HEK293 (cell line): ENCODE data around the gene UXS1.

Experiments used
- CTCF ChIA-PET: fragments of 350-600 bp; formaldehyde crosslinking; extraction: SDS; loops from one replicate; lab custom pipeline; 2021; ENCODE audit warnings: antibody characterized with exemption; lab: Yijun Ruan, JAX
- POLR2A ChIA-PET: fragments of 300-600 bp; formaldehyde crosslinking; extraction: SDS; loops from one replicate; lab custom pipeline; 2020; ENCODE audit warnings: antibody characterized with exemption, inconsistent platforms; lab: Yijun Ruan, JAX
- H3K27ac ChIP-seq: fragments of 200-500 bp; sonication (Bioruptor generic); 2 replicates; pipeline ENCODE4 v1.5.1; 2014; ENCODE audit warnings: low read depth, low read length, control low read depth, inconsistent platforms; ENCODE audit errors: extremely low read depth
- H3K36me3 ChIP-seq, 2 experiments: fragments of 200-500 bp in 1 of 2; sonication (Bioruptor generic) in 1 of 2; 1 replicate in 1 of 2; 2 replicates in 1 of 2; pipeline ENCODE4 v1.5.1; 2014 to 2017; ENCODE audit warnings: inconsistent platforms in 2 of 2, low read length in 2 of 2; ENCODE audit not compliant: control insufficient read depth in 2 of 2, insufficient read depth in 1 of 2
- H3K4me1 ChIP-seq: fragments of 200-500 bp; sonication (Bioruptor generic); 2 replicates; pipeline ENCODE4 v1.5.1; 2014; ENCODE audit warnings: mild to moderate bottlenecking, low read length, inconsistent platforms; ENCODE audit not compliant: control insufficient read depth, insufficient read depth
- H3K4me3 ChIP-seq: 2 replicates; pipeline ENCODE4 v1.5.1; 2011; ENCODE audit warnings: low read depth, mild to moderate bottlenecking, control low read depth, low read length, moderate library complexity
- H3K9me3 ChIP-seq: fragments of 200-500 bp; sonication (Bioruptor generic); 2 replicates; pipeline ENCODE4 v1.5.1; 2014; ENCODE audit warnings: low read depth, low read length, inconsistent platforms; ENCODE audit not compliant: control insufficient read depth, insufficient read depth
- SALL2 ChIP-seq: fragments of 450-650 bp; formaldehyde crosslinking; IDR thresholded peaks from 2 replicates; pipeline ENCODE4 v1.5.0; 2017; ENCODE audit warnings: missing biosample characterization, mild to moderate bottlenecking, missing genetic modification characterization, borderline replicate concordance
- SETDB1 ChIP-seq: IDR thresholded peaks from one replicate; pipeline ENCODE4 v1.6.1; 2017; ENCODE audit warnings: mild to moderate bottlenecking, low read length, moderate library complexity, mixed read lengths; ENCODE audit not compliant: insufficient read length
- YY2 ChIP-seq: fragments of 450-650 bp; formaldehyde crosslinking; IDR thresholded peaks from 2 replicates; pipeline ENCODE4 v1.5.1; 2016; ENCODE audit warnings: missing biosample characterization, missing genetic modification characterization
- ZNF146 ChIP-seq: fragments of 450-650 bp; formaldehyde crosslinking; IDR thresholded peaks from 2 replicates; pipeline ENCODE4 v1.5.1; 2016; ENCODE audit warnings: missing biosample characterization, missing genetic modification characterization
- ZNF221 ChIP-seq: fragments of 450-650 bp; formaldehyde crosslinking; IDR thresholded peaks from 2 replicates; pipeline ENCODE4 v1.5.1; 2017; ENCODE audit warnings: missing biosample characterization, missing genetic modification characterization, borderline replicate concordance
- ZNF223 ChIP-seq: fragments of 450-650 bp; formaldehyde crosslinking; IDR thresholded peaks from 2 replicates; pipeline ENCODE4 v1.5.1; 2016; ENCODE audit warnings: missing biosample characterization, missing genetic modification characterization
- ZNF311 ChIP-seq: fragments of 450-650 bp; formaldehyde crosslinking; IDR thresholded peaks from 2 replicates; pipeline ENCODE4 v1.5.1; 2017; ENCODE audit warnings: missing biosample characterization, missing genetic modification characterization, borderline replicate concordance
- ZNF416 ChIP-seq: fragments of 450-650 bp; formaldehyde crosslinking; IDR thresholded peaks from 2 replicates; pipeline ENCODE4 v1.5.1; 2016; ENCODE audit warnings: missing biosample characterization, missing genetic modification characterization
- ZNF426 ChIP-seq: fragments of 450-650 bp; formaldehyde crosslinking; IDR thresholded peaks from 2 replicates; pipeline ENCODE4 v1.5.1; 2017; ENCODE audit warnings: missing biosample characterization, missing genetic modification characterization, mild to moderate bottlenecking, inconsistent platforms, moderate library complexity
- ZNF473 ChIP-seq: fragments of 450-650 bp; formaldehyde crosslinking; IDR thresholded peaks from 2 replicates; pipeline ENCODE4 v1.5.1; 2017; ENCODE audit warnings: missing biosample characterization, missing genetic modification characterization
- ZNF521 ChIP-seq: fragments of 450-650 bp; formaldehyde crosslinking; IDR thresholded peaks from 2 replicates; pipeline ENCODE4 v1.5.1; 2017; ENCODE audit warnings: missing biosample characterization, mild to moderate bottlenecking, missing genetic modification characterization
- ZNF529 ChIP-seq: fragments of 450-650 bp; formaldehyde crosslinking; IDR thresholded peaks from 2 replicates; pipeline ENCODE4 v1.5.1; 2017; ENCODE audit warnings: missing genetic modification characterization, missing biosample characterization; ENCODE audit not compliant: insufficient replicate concordance
- ZNF544 ChIP-seq: fragments of 450-650 bp; formaldehyde crosslinking; IDR thresholded peaks from 2 replicates; pipeline ENCODE4 v1.5.0; 2017; ENCODE audit warnings: missing biosample characterization, missing genetic modification characterization
- ZNF560 ChIP-seq: fragments of 450-650 bp; formaldehyde crosslinking; IDR thresholded peaks from 2 replicates; pipeline ENCODE4 v1.5.1; 2017; ENCODE audit warnings: missing biosample characterization, missing genetic modification characterization, borderline replicate concordance
- ZNF610 ChIP-seq: fragments of 450-650 bp; formaldehyde crosslinking; IDR thresholded peaks from 2 replicates; pipeline ENCODE4 v1.5.1; 2016; ENCODE audit warnings: missing biosample characterization, missing genetic modification characterization, borderline replicate concordance
- ZNF624 ChIP-seq: fragments of 450-650 bp; formaldehyde crosslinking; IDR thresholded peaks from 2 replicates; pipeline ENCODE4 v1.5.1; 2017; ENCODE audit warnings: missing biosample characterization, missing genetic modification characterization
- ZNF701 ChIP-seq: fragments of 450-650 bp; formaldehyde crosslinking; IDR thresholded peaks from 2 replicates; pipeline ENCODE4 v1.5.1; 2016; ENCODE audit warnings: missing biosample characterization, missing genetic modification characterization
- ZNF785 ChIP-seq: fragments of 450-650 bp; formaldehyde crosslinking; IDR thresholded peaks from 2 replicates; pipeline ENCODE4 v1.5.1; 2016; ENCODE audit warnings: missing biosample characterization, missing genetic modification characterization
- ZXDB ChIP-seq: fragments of 450-650 bp; formaldehyde crosslinking; IDR thresholded peaks from 2 replicates; pipeline ENCODE4 v1.5.1; 2016; ENCODE audit warnings: missing biosample characterization, missing genetic modification characterization
- TF ChIP-seq, protein P1 (sequence below): fragments of 450-650 bp; formaldehyde crosslinking; IDR thresholded peaks from 2 replicates; pipeline ENCODE4 v1.5.1; 2017; ENCODE audit warnings: missing biosample characterization, missing genetic modification characterization
- TF ChIP-seq, protein P2 (sequence below): fragments of 450-650 bp; formaldehyde crosslinking; IDR thresholded peaks from 2 replicates; pipeline ENCODE4 v1.5.1; 2016; ENCODE audit warnings: missing biosample characterization, missing genetic modification characterization
- TF ChIP-seq, protein P3 (sequence below): fragments of 450-650 bp; formaldehyde crosslinking; IDR thresholded peaks from 2 replicates; pipeline ENCODE4 v1.5.1; 2017; ENCODE audit warnings: missing biosample characterization, missing genetic modification characterization
- TF ChIP-seq, protein P4 (sequence below): fragments of 450-650 bp; formaldehyde crosslinking; IDR thresholded peaks from 2 replicates; pipeline ENCODE4 v1.5.1; 2016; ENCODE audit warnings: missing biosample characterization, missing genetic modification characterization, borderline replicate concordance

The UXS1 gene

DNA sequence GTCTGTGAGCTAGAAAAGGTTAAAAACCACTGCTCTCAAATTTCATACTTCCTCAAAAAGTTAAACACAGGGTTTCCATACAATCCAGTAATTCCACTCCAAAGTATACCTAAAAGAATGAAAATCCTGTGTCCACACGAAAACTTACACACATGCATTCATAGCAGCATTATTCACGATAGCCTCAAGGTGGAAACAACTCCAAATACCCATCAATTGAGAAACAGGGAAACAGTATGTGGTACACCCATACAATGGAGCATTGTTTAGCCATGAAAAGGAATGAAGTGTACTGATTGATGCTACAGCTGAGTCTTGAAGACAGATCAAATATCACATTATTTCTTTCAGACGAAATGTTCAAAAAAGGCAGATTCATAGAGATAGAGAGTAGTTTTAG lies 36.7 kb downstream of the UXS1 start (continued):
- TF ChIP-seq, protein P1, sequence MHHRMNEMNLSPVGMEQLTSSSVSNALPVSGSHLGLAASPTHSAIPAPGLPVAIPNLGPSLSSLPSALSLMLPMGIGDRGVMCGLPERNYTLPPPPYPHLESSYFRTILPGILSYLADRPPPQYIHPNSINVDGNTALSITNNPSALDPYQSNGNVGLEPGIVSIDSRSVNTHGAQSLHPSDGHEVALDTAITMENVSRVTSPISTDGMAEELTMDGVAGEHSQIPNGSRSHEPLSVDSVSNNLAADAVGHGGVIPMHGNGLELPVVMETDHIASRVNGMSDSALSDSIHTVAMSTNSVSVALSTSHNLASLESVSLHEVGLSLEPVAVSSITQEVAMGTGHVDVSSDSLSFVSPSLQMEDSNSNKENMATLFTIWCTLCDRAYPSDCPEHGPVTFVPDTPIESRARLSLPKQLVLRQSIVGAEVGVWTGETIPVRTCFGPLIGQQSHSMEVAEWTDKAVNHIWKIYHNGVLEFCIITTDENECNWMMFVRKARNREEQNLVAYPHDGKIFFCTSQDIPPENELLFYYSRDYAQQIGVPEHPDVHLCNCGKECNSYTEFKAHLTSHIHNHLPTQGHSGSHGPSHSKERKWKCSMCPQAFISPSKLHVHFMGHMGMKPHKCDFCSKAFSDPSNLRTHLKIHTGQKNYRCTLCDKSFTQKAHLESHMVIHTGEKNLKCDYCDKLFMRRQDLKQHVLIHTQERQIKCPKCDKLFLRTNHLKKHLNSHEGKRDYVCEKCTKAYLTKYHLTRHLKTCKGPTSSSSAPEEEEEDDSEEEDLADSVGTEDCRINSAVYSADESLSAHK (tag by site-specific recombination): no peak

DNA sequence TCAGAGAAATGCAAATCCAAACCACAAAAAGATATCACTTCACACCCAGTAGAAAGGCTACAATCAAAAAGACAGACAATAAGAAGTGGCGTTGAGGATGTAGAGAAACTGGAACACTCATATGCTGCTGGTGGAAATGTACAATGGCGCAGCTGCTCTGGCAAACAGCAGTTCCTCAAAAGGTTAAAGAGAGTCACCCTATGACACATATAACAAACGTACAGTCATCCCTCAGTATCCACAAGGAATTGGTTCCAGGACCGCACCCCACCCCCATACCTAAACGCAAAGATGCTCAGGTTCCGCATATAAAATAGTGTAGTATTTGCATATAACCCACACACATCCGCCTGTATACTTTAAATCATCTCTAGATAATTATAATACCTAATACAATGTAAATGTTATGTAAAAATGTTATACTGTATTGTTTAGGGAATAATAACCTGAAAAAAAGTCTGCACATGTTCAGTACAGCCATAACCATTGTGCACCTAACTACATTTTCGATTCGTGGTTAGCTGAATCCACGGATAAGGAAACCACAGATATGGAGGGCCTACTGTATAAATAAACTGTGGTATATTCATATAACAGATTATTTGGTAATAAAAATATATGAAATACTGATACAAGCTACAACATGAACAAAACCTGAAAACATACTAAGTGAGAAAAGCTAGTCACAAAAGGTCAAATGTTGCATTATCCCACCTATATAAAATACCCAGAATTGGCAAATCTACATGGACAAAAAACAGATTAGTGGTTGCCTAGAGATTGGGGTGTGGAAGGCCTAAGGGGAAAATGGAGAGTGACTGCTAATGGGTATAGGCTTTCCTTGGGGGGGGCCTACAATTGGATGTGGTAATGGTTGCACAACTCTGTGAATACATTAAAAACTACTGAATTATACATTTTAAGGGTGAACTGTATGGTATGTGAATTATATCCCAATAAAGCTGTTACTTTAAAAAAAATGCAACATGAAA lies 37.5 kb downstream of the UXS1 start:
- peaks cover 0 to 70% of the 10 kb centered on the region in 2 experiments; a peak in 2 of 3 replicates for H3K36me3 ChIP-seq
- no peak overlapping the region for H3K27ac ChIP-seq
- H3K4me3 ChIP-seq: no peak overlapping the region
- ChIA-PET CTCF (interaction anchor here (0.7 kb wide), 1 partner anchor 425 kb away, joined by 4 read pairs; no protein-coding TSS in a partner anchor), POLR2A (no interaction called here)
- TF ChIP-seq ZNF785 (tag by site-specific recombination) (no peak), ZNF416 (tag by site-specific recombination) (no peak), ZNF560 (no peak), SALL2 (no peak), YY2 (tag by site-specific recombination) (no peak), ZNF521 (tag by site-specific recombination) (no peak)
- TF ChIP-seq, protein P2, sequence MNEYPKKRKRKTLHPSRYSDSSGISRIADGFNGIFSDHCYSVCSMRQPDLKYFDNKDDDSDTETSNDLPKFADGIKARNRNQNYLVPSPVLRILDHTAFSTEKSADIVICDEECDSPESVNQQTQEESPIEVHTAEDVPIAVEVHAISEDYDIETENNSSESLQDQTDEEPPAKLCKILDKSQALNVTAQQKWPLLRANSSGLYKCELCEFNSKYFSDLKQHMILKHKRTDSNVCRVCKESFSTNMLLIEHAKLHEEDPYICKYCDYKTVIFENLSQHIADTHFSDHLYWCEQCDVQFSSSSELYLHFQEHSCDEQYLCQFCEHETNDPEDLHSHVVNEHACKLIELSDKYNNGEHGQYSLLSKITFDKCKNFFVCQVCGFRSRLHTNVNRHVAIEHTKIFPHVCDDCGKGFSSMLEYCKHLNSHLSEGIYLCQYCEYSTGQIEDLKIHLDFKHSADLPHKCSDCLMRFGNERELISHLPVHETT (tag by site-specific recombination): no peak
- no peaks in the 10 kb centered on the region for H3K9me3 ChIP-seq
- H3K4me1 ChIP-seq: no peaks in the 10 kb centered on the region

DNA sequence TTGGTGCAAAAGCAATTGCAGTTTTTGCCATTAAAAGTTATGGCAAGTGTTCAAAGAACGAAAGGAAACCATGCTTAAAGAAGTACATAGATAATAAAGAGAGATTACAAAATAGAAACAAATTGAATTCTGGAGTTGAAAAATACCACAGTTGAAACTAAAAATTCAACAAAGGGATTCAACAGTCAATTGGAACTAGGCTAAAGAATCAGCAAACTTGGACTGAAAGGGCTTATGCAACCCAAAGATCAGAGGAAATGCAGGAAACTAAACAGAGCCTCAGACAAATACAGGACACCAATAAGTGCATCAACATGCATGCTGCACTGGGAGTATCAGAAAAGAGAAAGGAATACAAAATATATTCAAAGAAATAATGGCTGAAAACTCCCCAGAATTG lies 40.3 kb downstream of the UXS1 start:
- POLR2A ChIA-PET: no interaction called here
- CTCF ChIA-PET: interaction anchor here (0.9 kb wide), 1 partner anchor 27 kb away, joined by 3 read pairs; no protein-coding TSS in a partner anchor
- Histone ChIP-seq H3K9me3 (no peaks in the 10 kb centered on the region), H3K27ac (no peak overlapping the region), H3K4me3 (no peak overlapping the region), H3K36me3 (peaks cover 0 to 52% of the 10 kb centered on the region in 2 experiments; a peak in 2 of 3 replicates), H3K4me1 (no peaks in the 10 kb centered on the region)
- TF ChIP-seq ZNF146 (tag by site-specific recombination) (no peak), SETDB1 (peak; percentile 78), ZNF426 (tag by site-specific recombination) (no peak), ZNF624 (tag by site-specific recombination) (no peak)

DNA sequence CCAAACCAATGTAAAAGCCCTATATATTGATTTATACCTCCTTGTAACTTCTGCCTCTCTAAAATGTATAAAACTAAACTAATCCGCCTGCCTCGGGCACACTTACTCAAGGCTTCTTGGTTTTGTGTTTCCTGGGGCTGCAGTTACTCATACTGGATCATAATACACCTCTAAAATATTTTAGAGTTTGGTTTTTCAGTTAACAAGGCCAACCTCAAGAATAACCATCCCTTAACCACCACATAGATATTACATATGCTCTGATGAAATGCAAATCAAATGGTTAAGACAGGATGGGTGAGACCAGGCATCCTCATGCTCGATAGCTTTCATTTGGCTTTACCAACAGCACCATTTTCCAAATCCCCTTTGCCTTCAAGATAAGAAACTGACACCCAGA lies 46.4 kb downstream of the UXS1 start:
- Histone ChIP-seq H3K4me3 (no peak overlapping the region), H3K36me3 (peaks cover 0 to 28% of the 10 kb centered on the region in 2 experiments; a peak in 2 of 3 replicates), H3K9me3 (no peaks in the 10 kb centered on the region), H3K4me1 (no peaks in the 10 kb centered on the region), H3K27ac (no peak overlapping the region)
- CTCF ChIA-PET: interaction anchor here (0.6 kb wide), 1 partner anchor 83 kb away, joined by 3 read pairs; no protein-coding TSS in a partner anchor
- POLR2A ChIA-PET: no interaction called here
- TF ChIP-seq, protein P3, sequence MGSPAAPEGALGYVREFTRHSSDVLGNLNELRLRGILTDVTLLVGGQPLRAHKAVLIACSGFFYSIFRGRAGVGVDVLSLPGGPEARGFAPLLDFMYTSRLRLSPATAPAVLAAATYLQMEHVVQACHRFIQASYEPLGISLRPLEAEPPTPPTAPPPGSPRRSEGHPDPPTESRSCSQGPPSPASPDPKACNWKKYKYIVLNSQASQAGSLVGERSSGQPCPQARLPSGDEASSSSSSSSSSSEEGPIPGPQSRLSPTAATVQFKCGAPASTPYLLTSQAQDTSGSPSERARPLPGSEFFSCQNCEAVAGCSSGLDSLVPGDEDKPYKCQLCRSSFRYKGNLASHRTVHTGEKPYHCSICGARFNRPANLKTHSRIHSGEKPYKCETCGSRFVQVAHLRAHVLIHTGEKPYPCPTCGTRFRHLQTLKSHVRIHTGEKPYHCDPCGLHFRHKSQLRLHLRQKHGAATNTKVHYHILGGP: no peak
- no peak for TF ChIP-seq ZNF311 (tag by site-specific recombination)
- TF ChIP-seq ZNF610 (tag by site-specific recombination): no peak
- no peak for TF ChIP-seq ZNF544 (tag by site-specific recombination)
- TF ChIP-seq, protein P4, sequence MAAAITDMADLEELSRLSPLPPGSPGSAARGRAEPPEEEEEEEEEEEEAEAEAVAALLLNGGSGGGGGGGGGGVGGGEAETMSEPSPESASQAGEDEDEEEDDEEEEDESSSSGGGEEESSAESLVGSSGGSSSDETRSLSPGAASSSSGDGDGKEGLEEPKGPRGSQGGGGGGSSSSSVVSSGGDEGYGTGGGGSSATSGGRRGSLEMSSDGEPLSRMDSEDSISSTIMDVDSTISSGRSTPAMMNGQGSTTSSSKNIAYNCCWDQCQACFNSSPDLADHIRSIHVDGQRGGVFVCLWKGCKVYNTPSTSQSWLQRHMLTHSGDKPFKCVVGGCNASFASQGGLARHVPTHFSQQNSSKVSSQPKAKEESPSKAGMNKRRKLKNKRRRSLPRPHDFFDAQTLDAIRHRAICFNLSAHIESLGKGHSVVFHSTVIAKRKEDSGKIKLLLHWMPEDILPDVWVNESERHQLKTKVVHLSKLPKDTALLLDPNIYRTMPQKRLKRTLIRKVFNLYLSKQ (tag by site-specific recombination): no peak
- TF ChIP-seq ZNF473 (tag by site-specific recombination): no peak
- TF ChIP-seq ZNF223 (tag by site-specific recombination): no peak
- TF ChIP-seq ZNF529 (tag by site-specific recombination): no peak
- TF ChIP-seq ZNF221 (tag by site-specific recombination): no peak
- no peak for TF ChIP-seq ZXDB (tag by site-specific recombination)
- no peak for TF ChIP-seq ZNF701 (tag by site-specific recombination)
